Glutamatergic neuron (in vitro differentiated cells): ENCODE results near the gene NEB. TPM values are rescaled to one million over a fixed set of nuclear protein-coding genes. Genes with fewer than 3 reads are reported as not detected.
"Not testable (repeated sequence)": the region's sequence is repeated elsewhere in the genome, so short reads cannot be mapped to it uniquely, and the experiment has no call there.

Experiments
- DNase-seq: peaks from one replicate; pipeline ENCODE4 v3.0.0; 2022
- H3K27ac Mint-ChIP-seq: one replicate; pipeline ENCODE4 v1.8.0; 2020; ENCODE audit warnings: mild to moderate bottlenecking, mixed read lengths, inconsistent platforms; ENCODE audit not compliant: unreplicated experiment
- H3K27me3 Mint-ChIP-seq: one replicate; pipeline ENCODE4 v1.8.0; 2020; ENCODE audit warnings: mild to moderate bottlenecking, moderate library complexity, mixed read lengths, inconsistent platforms; ENCODE audit not compliant: unreplicated experiment
- H3K36me3 Mint-ChIP-seq: one replicate; pipeline ENCODE4 v1.8.0; 2020; ENCODE audit warnings: mild to moderate bottlenecking, mixed read lengths, inconsistent platforms; ENCODE audit not compliant: unreplicated experiment
- H3K4me1 Mint-ChIP-seq: one replicate; pipeline ENCODE4 v1.8.0; 2020; ENCODE audit warnings: mild to moderate bottlenecking, low read depth, mixed read lengths, inconsistent platforms; ENCODE audit not compliant: unreplicated experiment
- H3K4me3 Mint-ChIP-seq: one replicate; pipeline ENCODE4 v1.8.0; 2020; ENCODE audit warnings: mild to moderate bottlenecking, mixed read lengths, inconsistent platforms; ENCODE audit not compliant: unreplicated experiment
- H3K9me3 Mint-ChIP-seq: one replicate; pipeline ENCODE4 v1.8.0; 2020; ENCODE audit warnings: mild to moderate bottlenecking, moderate library complexity, mixed read lengths, inconsistent platforms; ENCODE audit not compliant: unreplicated experiment
- CTCF ChIP-seq: fragments of 200-600 bp; sonication (generic); IDR thresholded peaks from one replicate; pipeline ENCODE4 v1.5.0; 2021; ENCODE audit not compliant: partially characterized antibody, unreplicated experiment
- total RNA-seq: library from RNA; stranded (reverse); fragmentation: NEBNext Ultra II Directional; extraction: Animal tissue kit (Norgen Biotek cat#: 25700); gene quantifications from one replicate; pipeline ENCODE4 v1.2.1, GENCODE V29; 2021; ENCODE audit not compliant: unreplicated experiment

Gene NEB
- total RNA-seq, 1 donor from 2014 or later = 0.59 TPM

- no peak overlapping the region for H3K4me3 Mint-ChIP-seq
- DNase-seq = no peak
- no peaks in the 10 kb centered on the region for H3K27me3 Mint-ChIP-seq
These were observed 20.1 kb upstream of the NEB start for GRCh38 chr2:151754253-151754897.

DNA sequence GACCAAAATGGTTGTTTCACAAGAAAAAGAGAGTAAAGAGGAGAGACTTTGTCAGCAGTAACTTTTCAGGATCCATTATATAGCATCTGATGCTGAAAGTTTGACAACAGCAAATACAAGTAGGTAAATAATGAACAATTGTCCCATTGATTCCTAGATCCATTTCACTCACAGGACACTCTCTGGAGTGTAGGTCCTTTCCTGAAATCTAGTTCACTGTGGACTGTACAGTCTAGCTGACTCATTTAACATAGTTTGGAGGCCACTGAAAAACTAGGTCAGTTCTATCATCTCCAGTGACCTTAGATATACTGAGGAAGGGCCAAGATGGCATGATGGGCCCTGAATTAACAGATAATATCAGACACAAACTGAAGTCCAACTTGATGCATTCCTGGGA is 19.3 kb upstream of the NEB start:
- no peak for TF ChIP-seq CTCF
- Mint-ChIP-seq H3K9me3 (no peaks in the 10 kb centered on the region), H3K27me3 (no peaks in the 10 kb centered on the region), H3K27ac (no peak overlapping the region), H3K4me1 (peaks cover 13% of the 10 kb centered on the region), H3K36me3 (no peaks in the 10 kb centered on the region), H3K4me3 (no peak overlapping the region)
- DNase-seq = no peak

More at GRCh38 chr2:151754253-151754897, 20.1 kb upstream of the NEB start:
- Mint-ChIP-seq H3K4me1 (peaks cover 15% of the 10 kb centered on the region), H3K9me3 (no peaks in the 10 kb centered on the region), H3K36me3 (no peaks in the 10 kb centered on the region), H3K27ac (no peak overlapping the region)
- TF ChIP-seq CTCF = no peak

GRCh38 chr2:151745261-151745660 is 11.0 kb upstream of the NEB start:
- not testable (repeated sequence) for H3K36me3 Mint-ChIP-seq, DNase-seq, H3K27me3 Mint-ChIP-seq, H3K4me1 Mint-ChIP-seq, H3K4me3 Mint-ChIP-seq, H3K9me3 Mint-ChIP-seq, H3K27ac Mint-ChIP-seq

GRCh38 chr2:151730262-151730975 is 3.9 kb downstream of the NEB start:
- DNase-seq = no peak
- no peak overlapping the region for H3K27ac Mint-ChIP-seq

GRCh38 chr2:151729837-151730236 is 4.4 kb downstream of the NEB start:
- no peak for TF ChIP-seq CTCF
- no peaks in the 10 kb centered on the region for H3K27me3 Mint-ChIP-seq
- H3K36me3 Mint-ChIP-seq = no peaks in the 10 kb centered on the region
- H3K9me3 Mint-ChIP-seq = no peaks in the 10 kb centered on the region
- no peak overlapping the region for H3K4me3 Mint-ChIP-seq
- no peak for DNase-seq
- peaks cover 5% of the 10 kb centered on the region for H3K4me1 Mint-ChIP-seq
- no peak overlapping the region for H3K27ac Mint-ChIP-seq

More at GRCh38 chr2:151730262-151730975, 3.9 kb downstream of the NEB start:
- Mint-ChIP-seq H3K27me3 (no peaks in the 10 kb centered on the region), H3K4me1 (peaks cover 5% of the 10 kb centered on the region), H3K4me3 (no peak overlapping the region), H3K36me3 (no peaks in the 10 kb centered on the region), H3K9me3 (no peaks in the 10 kb centered on the region)
- TF ChIP-seq CTCF = no peak
